Left kidney (tissue), 8 donors: ENCODE data around the gene VAC14. TPM values are rescaled to one million over a fixed set of nuclear protein-coding genes. Genes with fewer than 3 reads are reported as not detected.
A peak's percentile ranks its signal among the peaks of the same experiment; 100 is the strongest.
"Not testable (repeated sequence)": the region's sequence is repeated elsewhere in the genome, so short reads cannot be mapped to it uniquely, and the experiment has no call there.

ENCODE experiments used
- DNase-seq: peaks from one replicate; pipeline ENCODE4 v3.0.0-alpha.2; 2013
- long read RNA-seq, 8 donors: transcript quantifications; one replicate each; lab custom pipeline, GENCODE V29; 2026
- polyA plus RNA-seq: library from polyadenylated mRNA; unstranded; fragments of 120-200 nt; gene quantifications from one replicate; pipeline ENCODE4 v1.2.1, GENCODE V29; 2013; ENCODE audit not compliant: insufficient read length

Gene VAC14
- polyA plus RNA-seq, result 40.9 TPM
- long read RNA-seq, donor 1, transcript VAC14-212 (1 exons, 3,609 nt), result major isoform, 18 of 34 reads
- long read RNA-seq, donor 1, transcript VAC14-205 (3 exons, 515 nt), result minor isoform, 7 of 34 reads
- long read RNA-seq, donor 1, partial matches to known transcripts, result 6 of 34 reads
- long read RNA-seq, donor 1, other reads (novel, unspliced or antisense), result 0 of 34 reads
- long read RNA-seq, donor 2, transcript VAC14-212 (1 exons, 3,609 nt), result major isoform, 11 of 18 reads
- long read RNA-seq, donor 2, transcript VAC14-201 (19 exons, 3,099 nt), result minor isoform, 7 of 18 reads
- long read RNA-seq, donor 2, partial matches to known transcripts, result 0 of 18 reads
- long read RNA-seq, donor 2, other reads (novel, unspliced or antisense), result 0 of 18 reads
- long read RNA-seq, donor 3, transcript VAC14-212 (1 exons, 3,609 nt), result major isoform, 6 of 9 reads
- long read RNA-seq, donor 3, partial matches to known transcripts, result 0 of 9 reads
- long read RNA-seq, donor 3, other reads (novel, unspliced or antisense), result 0 of 9 reads
- long read RNA-seq, donor 4, partial matches to known transcripts, result 0 of 4 reads
- long read RNA-seq, donor 4, other reads (novel, unspliced or antisense), result 0 of 4 reads
- long read RNA-seq, donor 5, transcript VAC14-201 (19 exons, 3,099 nt), result major isoform, 8 of 15 reads
- long read RNA-seq, donor 5, transcript VAC14-212 (1 exons, 3,609 nt), result minor isoform, 5 of 15 reads
- long read RNA-seq, donor 5, partial matches to known transcripts, result 0 of 15 reads
- long read RNA-seq, donor 5, other reads (novel, unspliced or antisense), result 0 of 15 reads
- long read RNA-seq, donor 6, transcript VAC14-212 (1 exons, 3,609 nt), result major isoform, 10 of 20 reads
- long read RNA-seq, donor 6, transcript VAC14-201 (19 exons, 3,099 nt), result minor isoform, 7 of 20 reads
- long read RNA-seq, donor 6, partial matches to known transcripts, result 0 of 20 reads
- long read RNA-seq, donor 6, other reads (novel, unspliced or antisense), result 0 of 20 reads
- long read RNA-seq, donor 7, transcript VAC14-212 (1 exons, 3,609 nt), result major isoform, 11 of 20 reads
- long read RNA-seq, donor 7, transcript VAC14-201 (19 exons, 3,099 nt), result minor isoform, 5 of 20 reads
- long read RNA-seq, donor 7, partial matches to known transcripts, result 0 of 20 reads
- long read RNA-seq, donor 7, other reads (novel, unspliced or antisense), result 0 of 20 reads
- long read RNA-seq, donor 8, transcript VAC14-212 (1 exons, 3,609 nt), result major isoform, 9 of 13 reads
- long read RNA-seq, donor 8, partial matches to known transcripts, result 0 of 13 reads
- long read RNA-seq, donor 8, other reads (novel, unspliced or antisense), result 0 of 13 reads

DNA sequence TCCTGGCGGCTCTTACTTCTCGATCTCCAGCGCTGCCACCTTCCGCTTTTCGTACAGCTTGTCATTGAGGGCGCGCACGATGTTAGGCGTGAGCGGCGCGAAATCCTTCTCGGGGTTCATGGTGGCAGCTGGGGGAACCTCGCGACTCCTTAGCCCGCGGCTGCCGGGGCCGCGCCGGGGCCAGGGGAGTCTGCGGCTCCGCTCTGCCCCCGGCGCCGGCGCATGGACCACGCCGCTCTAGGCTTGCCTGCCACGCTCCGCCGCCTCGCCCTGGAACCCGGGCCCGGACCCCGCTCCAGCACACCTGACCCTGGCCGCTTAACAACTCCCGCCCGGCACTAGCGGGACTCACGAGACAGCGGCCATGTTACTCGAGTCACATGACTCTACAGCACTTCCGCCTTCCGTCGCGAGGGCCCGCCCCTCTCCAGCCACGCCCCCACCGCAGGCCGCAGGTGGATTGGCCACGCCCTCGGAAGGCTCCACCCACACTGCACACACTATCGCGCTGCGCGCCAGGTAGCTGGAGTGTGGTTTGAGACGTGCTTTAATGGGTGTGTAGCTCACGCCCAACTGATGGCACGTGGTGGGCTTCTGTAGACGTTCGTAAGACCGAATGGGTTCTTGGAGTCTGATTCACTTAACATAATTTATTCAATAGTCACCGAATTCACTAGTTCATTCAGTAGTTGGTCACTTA, at the start of gene VAC14:
TSS of gene VAC14 (minus strand) at position 378 of the 700 bp plus-strand sequence. CDS start at position 120, 258 bp downstream.
- peak; percentile 84 for DNase-seq

DNA sequence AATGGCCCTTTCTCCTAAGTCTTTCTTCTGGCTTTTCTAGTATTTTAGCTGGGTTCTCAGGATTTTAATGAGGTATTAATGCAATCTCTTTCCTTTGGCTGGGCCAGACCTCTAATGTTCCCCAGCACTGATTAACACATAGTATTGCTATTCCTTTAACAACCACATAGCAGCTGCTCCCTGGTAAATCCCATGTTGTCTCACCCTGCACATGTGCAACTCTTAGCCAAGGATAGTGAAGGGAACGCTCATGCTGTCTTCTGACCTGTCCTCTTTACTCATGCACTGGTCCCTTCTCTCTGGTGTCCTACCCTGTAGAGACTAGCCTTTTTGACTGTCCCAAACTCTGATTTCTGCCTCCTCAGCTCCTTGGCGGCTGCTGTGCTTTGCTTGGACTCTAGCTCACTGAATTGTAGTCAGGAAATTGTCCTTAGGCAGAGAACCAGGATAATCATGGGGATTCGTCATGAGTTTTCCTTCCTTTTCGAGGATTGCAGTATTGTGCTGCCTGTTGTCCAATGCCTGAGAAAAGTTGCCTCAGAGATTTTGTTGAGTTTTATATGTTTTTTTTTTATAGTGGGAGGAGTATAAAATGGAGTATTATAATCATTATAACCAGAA, 22.6 kb upstream of the VAC14 start:
- DNase-seq, result not testable (repeated sequence)

DNA sequence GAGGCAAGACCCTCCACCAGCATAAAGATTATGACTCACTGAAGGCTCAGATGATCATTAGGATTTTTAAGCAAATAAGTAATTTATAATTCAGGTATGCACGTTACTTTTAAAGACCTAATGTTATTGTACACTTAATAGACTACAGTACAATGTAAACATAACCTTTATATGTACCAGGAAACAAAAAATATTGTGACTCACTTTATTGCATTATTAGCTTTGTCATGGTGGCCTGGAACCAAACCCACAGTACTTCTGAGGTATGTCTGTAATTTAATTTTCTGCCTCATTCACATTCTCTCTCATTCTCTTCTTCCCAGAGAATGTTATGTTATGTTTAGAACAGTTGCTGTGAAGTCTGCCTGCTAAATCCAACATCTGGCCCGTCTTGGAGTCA, 21.8 kb upstream of the VAC14 start:
- not testable (repeated sequence) for DNase-seq

DNA sequence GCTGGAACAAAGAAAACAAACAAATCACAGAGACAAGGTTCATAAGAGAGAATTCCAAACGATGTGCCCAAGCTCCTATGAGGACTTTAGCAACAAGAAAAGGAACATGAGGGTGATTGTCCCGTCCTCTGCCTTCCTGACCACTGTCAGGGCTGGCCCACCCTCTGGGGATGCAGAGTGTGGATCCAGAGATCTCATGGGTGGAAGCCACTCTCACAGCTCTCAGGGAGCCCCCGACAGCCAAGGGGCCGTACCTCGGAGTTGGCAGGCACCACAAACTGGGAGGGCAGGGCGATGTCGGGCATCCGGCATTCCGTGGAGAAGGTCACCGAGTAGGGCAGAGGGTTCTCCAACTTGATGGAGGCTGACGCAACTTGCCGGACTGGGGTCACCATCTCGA, 17.1 kb upstream of the VAC14 start:
- not testable (repeated sequence) for DNase-seq

DNA sequence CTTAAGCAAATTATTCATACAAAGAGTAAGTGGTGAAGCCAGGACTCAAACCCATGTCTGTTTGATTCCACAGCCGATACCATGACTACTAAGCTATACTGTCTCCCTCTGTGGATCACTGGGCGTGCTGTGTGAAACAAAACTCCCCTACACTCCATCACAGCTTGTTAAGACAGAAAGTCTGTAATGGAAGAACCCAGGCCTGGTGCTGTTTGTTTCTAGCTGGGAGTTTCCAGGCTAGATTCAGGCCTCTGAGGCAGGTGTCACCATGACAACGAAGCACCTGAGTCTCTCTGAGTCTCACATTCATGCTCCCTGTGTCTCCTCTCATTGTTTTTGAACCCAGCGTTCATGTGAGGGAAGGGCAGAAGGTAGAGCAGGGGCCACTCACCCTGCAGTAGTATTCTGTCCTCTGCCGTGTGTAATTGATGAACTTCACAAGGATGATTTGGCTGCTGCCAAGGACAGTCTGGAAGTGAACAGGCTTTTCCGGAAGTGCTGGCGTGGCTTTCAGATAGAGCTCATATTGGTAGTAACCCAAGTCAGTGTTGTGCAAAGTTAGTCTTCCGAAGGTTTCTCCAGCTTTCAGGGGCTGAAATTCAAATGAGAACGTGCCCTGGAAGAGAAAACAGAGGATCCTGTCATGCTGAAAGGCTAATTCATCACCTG, 8.6 kb upstream of the VAC14 start:
- no peak for DNase-seq

DNA sequence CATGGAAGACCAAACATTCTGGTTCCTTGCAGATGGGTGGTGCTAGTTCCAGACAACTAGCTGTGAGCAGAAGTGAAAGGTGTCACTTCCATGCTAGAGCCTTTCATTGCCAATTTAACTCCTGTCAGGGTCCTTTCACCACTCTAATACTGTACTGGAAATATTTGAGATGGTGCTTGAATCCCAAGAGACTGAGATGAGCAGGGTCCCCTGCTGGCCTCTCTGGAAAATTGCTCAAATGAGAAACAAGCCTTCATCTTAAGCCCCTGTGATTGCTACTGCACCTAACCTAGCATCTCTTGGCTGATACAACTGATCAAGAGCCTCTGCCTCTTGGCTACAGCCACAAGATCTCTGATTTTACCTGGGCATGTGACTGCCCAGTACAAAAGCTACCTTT, 7.4 kb upstream of the VAC14 start:
- DNase-seq, result no peak

DNA sequence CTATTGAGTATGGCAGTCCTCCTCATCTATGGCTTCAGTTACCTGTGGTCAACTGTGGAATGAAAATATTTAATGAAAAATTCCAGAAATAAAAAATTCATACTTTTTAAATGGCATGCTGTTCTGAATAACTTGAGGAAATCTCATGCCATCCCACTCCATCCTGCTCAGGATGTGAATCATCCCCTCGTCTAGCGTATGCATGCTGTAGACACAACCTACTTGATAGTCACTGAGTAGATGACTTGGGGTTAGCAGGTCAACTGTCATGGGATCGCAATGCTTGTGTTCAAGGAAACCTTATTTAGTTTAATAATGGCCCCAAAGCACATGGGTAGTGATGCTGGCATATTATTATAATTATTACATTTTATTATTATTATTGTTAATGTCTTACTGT, 4.8 kb upstream of the VAC14 start:
- DNase-seq, result no peak

DNA sequence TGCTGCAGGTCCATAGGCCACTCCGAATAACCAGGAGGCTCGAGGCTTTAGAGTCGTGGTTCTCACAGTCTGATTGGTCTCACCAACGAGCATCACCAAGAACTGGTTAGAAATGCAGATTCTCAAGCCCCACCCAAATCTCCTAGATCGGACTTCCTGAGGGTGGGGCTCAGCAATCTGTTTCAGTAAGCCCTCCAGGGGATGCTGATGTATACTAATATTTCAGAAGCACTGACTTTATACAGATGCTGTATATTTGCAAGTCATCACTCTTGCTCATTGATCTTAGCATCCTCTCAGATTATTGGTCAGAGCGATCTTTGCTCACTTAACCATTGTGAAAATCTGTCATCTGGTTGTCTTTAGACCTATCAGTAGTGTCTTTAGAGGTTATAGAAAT, 4.4 kb upstream of the VAC14 start:
- DNase-seq, result no peak

DNA sequence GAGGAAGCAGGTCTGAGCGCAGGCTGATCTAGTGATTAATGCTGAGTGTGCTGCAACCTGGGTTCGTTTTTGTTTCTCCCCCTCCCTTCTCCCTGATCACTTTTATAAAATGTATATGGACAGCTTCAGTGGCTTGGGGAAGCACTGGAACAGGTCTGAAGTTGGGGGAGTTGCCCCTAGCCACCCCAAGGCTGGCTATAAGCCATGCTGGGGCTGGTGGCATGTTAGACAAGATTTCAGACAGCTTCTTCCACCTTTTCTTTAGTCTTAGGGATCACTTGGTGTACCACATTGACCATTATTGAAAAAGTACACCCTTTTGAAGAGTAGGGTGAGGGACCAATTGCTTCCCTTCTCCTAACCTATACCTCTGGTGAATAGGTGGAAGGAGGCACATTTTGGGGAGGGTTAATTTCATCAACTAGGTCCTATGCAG, 3.8 kb upstream of the VAC14 start:
- no peak for DNase-seq

DNA sequence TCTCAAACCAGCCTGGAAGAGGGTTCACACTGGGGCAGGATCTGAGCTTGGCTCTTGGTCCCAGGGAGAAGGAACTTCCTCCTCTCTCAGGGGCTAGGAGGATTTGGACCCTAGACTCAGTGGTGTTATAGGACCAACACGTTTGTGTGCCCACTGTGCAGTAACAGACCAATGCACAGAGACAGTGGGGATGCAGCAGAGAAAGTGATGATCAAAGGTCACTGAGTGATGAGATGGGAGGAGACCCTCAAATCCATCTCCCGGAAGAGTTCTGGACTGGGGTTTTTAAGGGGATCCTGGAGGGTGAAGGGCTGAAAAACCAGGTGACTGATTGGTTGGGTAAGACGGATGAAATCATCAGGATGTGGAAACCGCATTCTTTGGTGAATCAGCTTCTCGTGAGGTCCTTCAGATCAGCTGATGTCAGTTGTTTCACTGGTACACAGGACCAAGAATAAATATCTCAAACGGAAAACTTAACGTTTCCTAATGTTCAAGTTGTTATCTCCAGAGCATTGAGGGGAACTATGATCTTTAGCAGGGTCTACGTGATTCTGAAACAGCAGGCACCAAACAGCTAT, 3.3 kb upstream of the VAC14 start:
- DNase-seq, result no peak

DNA sequence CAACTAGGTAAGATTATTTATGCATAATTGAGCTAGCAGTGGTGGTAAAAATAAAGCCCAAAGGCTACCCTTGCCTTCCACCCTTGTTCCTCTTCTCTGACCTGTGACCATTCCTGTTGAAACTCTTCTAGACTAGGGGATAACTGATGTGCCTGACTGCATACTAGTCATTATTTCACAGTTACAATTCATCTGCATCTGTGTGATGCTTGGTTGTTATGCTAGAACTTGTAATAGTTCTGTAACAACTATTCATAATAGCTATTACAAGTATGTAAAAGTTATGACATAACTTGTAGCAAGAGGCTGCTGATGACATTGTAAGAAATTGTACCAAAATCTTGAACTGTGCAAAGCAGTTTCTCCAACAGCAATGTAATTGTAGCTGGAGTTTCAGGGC, 2.4 kb upstream of the VAC14 start:
- DNase-seq, result no peak

DNA sequence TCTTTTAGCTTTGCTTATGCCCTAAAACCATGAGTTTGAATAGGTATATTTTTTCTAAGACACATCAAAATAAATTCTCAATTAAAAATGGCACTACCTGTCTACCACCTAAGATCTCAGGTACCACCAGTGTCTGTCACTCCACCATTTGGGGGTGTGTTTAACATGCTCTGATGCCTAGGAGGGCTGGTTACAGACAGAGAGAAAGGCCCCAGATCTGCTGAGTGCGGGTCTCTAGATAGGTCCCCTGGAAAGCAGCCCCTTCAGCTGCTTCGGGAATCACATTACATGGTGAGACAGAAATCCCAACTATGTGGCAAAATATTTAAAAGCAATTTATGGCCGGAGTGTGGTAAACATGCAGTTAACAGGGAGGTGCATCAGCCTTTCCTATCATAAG, 653 bp upstream of the VAC14 start:
- no peak for DNase-seq

DNA sequence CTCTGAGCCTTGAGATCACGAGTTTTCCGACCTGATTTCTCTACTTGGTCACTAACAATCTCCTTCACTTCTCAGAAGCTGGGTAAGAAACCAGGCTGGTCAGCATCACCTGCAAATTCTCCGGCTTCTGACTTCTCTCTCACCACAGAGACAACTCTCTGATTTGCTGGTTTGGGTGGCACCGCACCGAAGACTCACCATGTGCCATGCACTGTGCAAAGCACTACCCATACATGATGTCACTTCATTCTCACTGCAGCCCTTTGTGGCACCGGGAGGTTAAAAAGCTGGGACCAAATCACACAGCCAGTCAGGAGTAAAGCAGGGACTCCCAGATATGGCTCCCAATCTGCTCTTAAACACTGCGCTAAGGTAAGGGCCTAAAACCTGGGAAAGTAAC, 647 bp downstream of the VAC14 start:
- no peak for DNase-seq

DNA sequence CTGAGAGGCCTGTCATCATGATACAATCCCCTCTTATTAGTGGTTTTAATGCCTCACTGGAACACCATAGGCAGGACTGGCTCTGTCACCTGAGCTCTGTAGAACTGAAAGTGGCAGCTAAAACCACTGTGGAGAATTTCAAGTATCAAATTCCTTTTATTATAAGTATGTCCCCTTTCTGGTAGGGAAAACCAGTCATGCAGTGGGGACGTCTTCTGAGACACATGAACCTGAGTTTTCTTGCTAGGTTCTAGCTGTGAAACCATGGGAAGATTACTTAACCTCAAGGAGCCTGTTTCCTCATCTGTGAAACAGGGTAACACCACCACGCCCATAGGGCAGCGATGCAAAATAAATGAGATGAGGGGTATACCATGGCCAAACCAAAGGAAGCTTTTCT, 4.7 kb downstream of the VAC14 start:
- no peak for DNase-seq

DNA sequence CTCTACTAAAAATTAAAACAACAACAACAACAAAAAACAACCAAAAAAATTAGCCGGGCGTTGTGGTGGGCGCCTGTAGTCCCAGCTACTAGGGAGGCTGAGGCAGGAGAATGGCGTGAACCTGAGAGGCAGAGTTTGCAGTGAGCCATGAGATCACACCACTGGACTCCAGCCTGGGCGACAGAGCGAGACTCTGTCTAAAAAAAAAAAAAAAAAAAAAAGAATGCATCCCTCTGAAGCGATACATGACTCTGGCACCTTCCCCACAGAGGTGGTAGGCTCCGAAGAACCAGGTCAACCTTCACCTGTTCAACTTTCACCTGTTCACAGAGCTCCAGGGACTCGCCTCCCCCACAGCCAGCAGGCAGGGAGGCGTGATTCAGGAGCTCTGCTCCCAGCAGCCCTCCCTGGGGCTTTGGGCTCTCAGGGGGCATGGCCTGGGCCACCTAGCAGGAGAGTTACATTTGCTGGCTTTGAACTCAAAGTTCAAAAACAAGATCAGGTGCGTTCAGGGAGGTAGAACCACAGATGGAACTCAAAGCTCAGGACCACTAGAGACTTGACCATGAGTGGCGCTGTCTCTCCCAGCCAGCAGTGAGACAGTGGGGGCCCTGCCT, 5.6 kb downstream of the VAC14 start:
- no peak for DNase-seq

DNA sequence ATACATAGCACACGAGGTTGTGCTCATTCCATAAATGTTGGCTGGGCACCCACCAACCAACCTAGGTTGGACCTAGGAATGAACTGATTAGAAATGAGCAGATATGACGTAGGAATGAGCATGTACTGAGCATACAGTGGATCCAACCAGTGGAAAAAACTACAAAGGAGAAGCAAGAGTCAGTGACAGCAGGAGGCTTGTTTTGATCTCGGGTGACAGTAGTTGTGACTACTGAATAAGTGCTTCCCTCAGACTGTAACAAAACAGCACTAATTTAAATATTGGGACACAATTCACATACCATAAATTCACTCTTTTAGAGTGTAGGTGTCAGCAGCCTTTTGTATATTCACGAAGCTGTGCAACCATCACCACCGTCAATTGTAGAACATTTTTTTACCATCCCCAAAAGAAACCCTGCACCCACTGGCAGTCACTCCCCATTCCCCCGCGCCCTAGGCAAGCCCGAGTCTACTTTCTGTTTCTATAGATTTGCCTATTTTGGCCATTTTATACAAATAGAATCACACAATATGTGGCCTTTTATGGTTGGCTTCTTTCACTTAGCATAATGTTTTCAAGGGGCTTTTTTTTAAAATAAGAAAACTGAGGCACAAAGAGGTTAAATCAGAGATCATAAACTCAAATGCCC, 7.0 kb downstream of the VAC14 start:
- no peak for DNase-seq

DNA sequence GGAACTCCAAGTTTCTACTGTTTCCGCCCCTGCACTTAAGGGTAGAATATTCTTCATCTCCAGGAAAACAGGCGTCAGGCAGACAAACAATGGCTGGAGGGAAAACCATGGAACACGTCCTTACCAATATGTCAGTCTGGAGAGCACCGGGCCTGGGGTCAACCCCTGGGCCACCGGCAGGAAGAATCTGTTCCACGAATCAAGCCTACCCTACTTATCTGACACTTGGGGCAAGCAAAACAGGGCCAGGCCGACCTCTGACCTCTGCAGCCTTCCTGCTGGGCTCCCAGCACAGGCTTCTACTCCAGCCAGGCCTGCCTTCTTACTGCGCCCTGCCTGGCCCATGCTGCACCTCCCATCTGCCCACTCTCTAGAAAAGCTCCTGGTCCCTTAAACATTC, 10.1 kb downstream of the VAC14 start:
- no peak for DNase-seq

DNA sequence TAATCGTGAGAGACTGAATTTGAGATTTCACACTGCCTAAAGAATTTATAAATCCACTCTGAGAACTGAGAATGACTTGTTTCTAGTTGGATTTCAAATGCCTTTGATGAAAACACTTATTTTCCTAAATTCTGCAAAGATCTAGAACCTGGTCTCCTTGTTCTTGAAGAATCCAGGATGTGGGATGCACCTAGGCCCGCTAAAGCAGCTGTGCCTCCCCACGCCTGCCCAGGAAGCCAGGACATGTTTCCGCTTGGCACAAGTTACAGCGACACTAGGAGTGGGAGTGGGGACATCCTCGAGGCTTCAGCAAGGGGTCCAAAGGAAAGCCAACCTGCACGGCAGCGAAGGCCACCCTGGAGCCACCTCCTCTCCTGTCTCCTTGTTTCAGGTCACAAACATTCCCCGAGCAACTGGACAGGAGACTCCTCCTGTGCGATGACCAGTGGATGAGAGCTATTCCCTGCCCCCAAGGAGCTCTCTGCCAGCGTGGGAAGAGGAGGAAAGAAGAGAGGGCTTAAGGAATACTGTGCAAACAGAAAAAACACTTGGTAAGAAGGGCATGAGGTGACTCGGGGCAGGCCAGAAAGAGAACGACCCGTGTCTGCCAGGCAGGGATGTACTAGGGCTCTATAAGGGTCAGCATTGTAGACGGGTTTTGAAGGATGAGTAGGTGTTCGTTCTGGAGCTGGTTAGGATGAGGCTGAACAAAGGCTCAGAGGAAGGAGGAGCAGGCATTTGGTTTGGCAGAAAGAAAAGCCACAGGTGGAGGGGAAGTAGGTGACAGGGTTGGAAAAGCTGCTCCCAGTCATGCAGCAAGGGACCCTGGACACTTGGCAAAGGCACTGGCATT, 11.1 kb downstream of the VAC14 start:
- no peak for DNase-seq
